ENCODE results near the gene MAGOHB.

GRCh38 chr12:10621278-10621677 lies 7.9 kb upstream of the MAGOHB start:
- TF ChIP-seq CTCF (IDR thresholded peaks at IDR 0.05; ENCODE audit: low read length) (no peak), EZH2 (IDR thresholded peaks at IDR 0.05; ENCODE audit: borderline replicate concordance, low read length) (no peak)
